ENCODE results near the gene FAM193A. TPM values are rescaled to one million over a fixed set of nuclear protein-coding genes. Genes with fewer than 3 reads are reported as not detected.

The FAM193A gene
- 28.0 and 38.8 TPM in 2 replicates for total RNA-seq (2014; rRNA removed; shearing (Covaris generic); ENCODE audit: low replicate concordance)

GRCh38 chr4:2536193-2537010 lies at the start of gene FAM193A:
TSS of gene FAM193A (plus strand) at chr4:2536647. CDS start at chr4:2536916, 269 bp downstream.
- H2AFZ ChIP-seq (ENCODE audit: low read length): peak within 1 kb of the TSS; percentile 94
- peak within 1 kb of the TSS; percentile 99 for H3K4me3 ChIP-seq (ENCODE audit: low read length)
- peaks cover 17% of the 10 kb centered on the region for H4K20me1 ChIP-seq (ENCODE audit: insufficient read depth, low read depth, low read length)
- no peaks in the 10 kb centered on the region for H3K9me3 ChIP-seq (ENCODE audit: low read length)
- H3K9ac ChIP-seq (ENCODE audit: low read length): peak within 1 kb of the TSS; percentile 99
- peak within 1 kb of the TSS; percentile 91 for H3K4me2 ChIP-seq (ENCODE audit: low read depth, low read length, poor library complexity, severe bottlenecking)
- H3K79me2 ChIP-seq (ENCODE audit: low read length): peaks cover 45% of the 10 kb centered on the region
- peaks cover 20% of the 10 kb centered on the region for H3K4me1 ChIP-seq (ENCODE audit: low read length)
- peak within 1 kb of the TSS; percentile 80 for H3K27ac ChIP-seq (ENCODE audit: low read length)
- H3K9me2 ChIP-seq (replicated peaks; ENCODE audit: insufficient read depth, low read length): no peaks in the 10 kb centered on the region
- H3K36me3 ChIP-seq (ENCODE audit: insufficient read depth, low read length): no peaks in the 10 kb centered on the region
- DNase-seq: peak; percentile 100
- H3K27me3 ChIP-seq (ENCODE audit: low read length): no peaks in the 10 kb centered on the region

DNA sequence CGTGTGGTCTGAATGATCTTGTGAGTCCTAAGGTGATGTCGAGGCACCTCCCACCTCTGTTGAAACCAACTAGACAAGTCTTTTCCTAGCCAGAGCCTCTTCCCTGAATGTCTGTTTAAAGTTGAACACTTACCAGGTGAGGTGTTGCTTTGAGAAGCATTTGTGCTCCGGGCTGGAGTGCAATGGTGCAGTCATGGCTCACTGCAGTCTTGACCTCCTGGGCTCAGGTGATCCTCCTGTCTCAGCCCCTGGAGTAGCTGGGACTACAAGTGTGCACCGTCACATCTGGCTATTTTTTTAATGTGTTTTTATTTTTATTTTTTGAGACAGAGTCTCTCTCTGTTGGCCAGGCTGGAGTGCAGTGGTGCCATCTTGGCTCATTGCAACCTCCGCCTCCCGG lies 49.5 kb upstream of the FAM193A start:
- Histone ChIP-seq H2AFZ (ENCODE audit: low read length) (no peak overlapping the region), H3K36me3 (ENCODE audit: insufficient read depth, low read length) (peaks cover 22% of the 10 kb centered on the region; the same call in 1 of the 2 replicates), H3K27me3 (ENCODE audit: low read length) (no peaks in the 10 kb centered on the region), H3K79me2 (ENCODE audit: low read length) (peaks cover 95% of the 10 kb centered on the region), H3K4me1 (ENCODE audit: low read length) (peaks cover 38% of the 10 kb centered on the region), H3K9me2 (replicated peaks; ENCODE audit: insufficient read depth, low read length) (no peaks in the 10 kb centered on the region), H3K9me3 (ENCODE audit: low read length) (no peaks in the 10 kb centered on the region), H3K4me2 (ENCODE audit: low read depth, low read length, poor library complexity, severe bottlenecking) (no peak overlapping the region), H3K4me3 (ENCODE audit: low read length) (no peak overlapping the region), H4K20me1 (ENCODE audit: insufficient read depth, low read depth, low read length) (peaks cover 84% of the 10 kb centered on the region), H3K27ac (ENCODE audit: low read length) (no peak overlapping the region), H3K9ac (ENCODE audit: low read length) (no peak overlapping the region)
- DNase-seq: no peak

DNA sequence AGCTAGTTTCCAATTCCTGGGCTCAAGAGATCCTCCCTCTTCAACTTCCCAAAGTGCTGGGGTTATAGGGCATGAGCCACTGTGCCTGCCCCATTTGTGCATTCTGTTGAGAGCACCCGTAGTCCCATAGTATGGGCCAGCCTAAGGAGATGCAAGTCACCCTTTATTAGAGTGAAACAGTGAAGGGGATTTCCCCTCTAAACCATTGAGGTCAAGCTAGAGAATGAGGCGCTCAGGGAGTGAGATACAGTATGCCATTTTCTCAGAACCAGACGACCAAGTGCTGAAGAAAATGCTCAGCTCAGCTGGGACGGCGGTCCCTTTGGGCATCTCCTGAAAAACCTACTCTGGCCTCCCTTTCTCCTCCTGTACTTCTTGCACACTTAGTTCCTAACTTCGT lies 48.8 kb upstream of the FAM193A start:
- H3K27ac ChIP-seq (ENCODE audit: low read length): no peak overlapping the region
- H3K9me2 ChIP-seq (replicated peaks; ENCODE audit: insufficient read depth, low read length): no peaks in the 10 kb centered on the region
- no peak for DNase-seq
- H3K9me3 ChIP-seq (ENCODE audit: low read length): no peaks in the 10 kb centered on the region
- H3K9ac ChIP-seq (ENCODE audit: low read length): no peak overlapping the region
- no peak overlapping the region for H3K4me3 ChIP-seq (ENCODE audit: low read length)
- H3K79me2 ChIP-seq (ENCODE audit: low read length): peaks cover 95% of the 10 kb centered on the region
- H3K27me3 ChIP-seq (ENCODE audit: low read length): no peaks in the 10 kb centered on the region
- no peak overlapping the region for H3K4me2 ChIP-seq (ENCODE audit: low read depth, low read length, poor library complexity, severe bottlenecking)
- H3K4me1 ChIP-seq (ENCODE audit: low read length): peaks cover 32% of the 10 kb centered on the region
- peaks cover 29% of the 10 kb centered on the region; the same call in 1 of the 2 replicates for H3K36me3 ChIP-seq (ENCODE audit: insufficient read depth, low read length)
- no peak overlapping the region for H2AFZ ChIP-seq (ENCODE audit: low read length)
- H4K20me1 ChIP-seq (ENCODE audit: insufficient read depth, low read depth, low read length): peaks cover 84% of the 10 kb centered on the region

DNA sequence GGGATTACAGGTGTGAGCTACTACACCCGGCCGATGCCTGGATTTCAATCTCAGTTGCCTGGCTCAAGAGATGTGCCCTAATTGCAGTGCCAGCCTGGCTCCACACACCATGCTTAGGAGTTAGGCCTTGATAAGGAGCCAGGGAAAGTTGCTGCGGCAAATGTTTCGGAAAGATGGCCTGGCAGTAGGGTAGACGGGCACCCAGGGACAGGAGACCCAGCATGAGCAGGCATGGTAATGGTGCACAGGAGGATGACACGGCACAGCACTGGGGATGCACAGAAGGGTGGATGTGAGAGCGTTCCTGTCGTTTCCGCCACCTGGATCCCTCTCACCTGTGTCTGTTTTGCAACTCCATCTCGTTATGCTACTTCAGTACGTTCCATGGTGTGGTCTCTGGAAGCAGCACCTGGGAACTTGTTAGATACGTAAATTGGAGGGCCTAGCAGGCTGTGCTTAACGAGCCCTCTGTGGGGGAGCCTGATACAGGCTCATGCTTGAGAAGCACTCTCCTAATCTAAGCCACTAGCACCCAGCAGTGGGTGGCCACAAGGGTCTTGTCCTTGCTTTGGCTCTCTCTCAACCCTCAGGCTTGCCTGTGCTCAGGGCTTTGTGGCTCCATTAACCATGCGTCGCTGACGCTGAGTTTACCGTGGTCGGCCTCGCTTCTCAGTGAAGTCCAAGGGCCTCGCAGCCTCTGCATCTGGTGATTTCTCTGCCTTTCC lies 47.2 kb upstream of the FAM193A start:
- Histone ChIP-seq H3K9me3 (ENCODE audit: low read length) (no peaks in the 10 kb centered on the region), H3K4me1 (ENCODE audit: low read length) (peaks cover 17% of the 10 kb centered on the region), H4K20me1 (ENCODE audit: insufficient read depth, low read depth, low read length) (peaks cover 79% of the 10 kb centered on the region), H3K36me3 (ENCODE audit: insufficient read depth, low read length) (peaks cover 37% of the 10 kb centered on the region; the same call in 1 of the 2 replicates), H3K79me2 (ENCODE audit: low read length) (peaks cover 93% of the 10 kb centered on the region), H3K27ac (ENCODE audit: low read length) (no peak overlapping the region), H2AFZ (ENCODE audit: low read length) (no peak overlapping the region), H3K9ac (ENCODE audit: low read length) (no peak overlapping the region), H3K4me2 (ENCODE audit: low read depth, low read length, poor library complexity, severe bottlenecking) (no peak overlapping the region), H3K4me3 (ENCODE audit: low read length) (no peak overlapping the region), H3K9me2 (replicated peaks; ENCODE audit: insufficient read depth, low read length) (no peaks in the 10 kb centered on the region), H3K27me3 (ENCODE audit: low read length) (no peaks in the 10 kb centered on the region)
- DNase-seq: no peak

- H3K4me3 ChIP-seq (ENCODE audit: low read length): no peak overlapping the region
- H3K9me3 ChIP-seq (ENCODE audit: low read length): no peaks in the 10 kb centered on the region
- H3K36me3 ChIP-seq (ENCODE audit: insufficient read depth, low read length): peaks cover 41% of the 10 kb centered on the region
- no peak overlapping the region for H3K27ac ChIP-seq (ENCODE audit: low read length)
- H3K27me3 ChIP-seq (ENCODE audit: low read length): no peaks in the 10 kb centered on the region
- peaks cover 92% of the 10 kb centered on the region for H3K79me2 ChIP-seq (ENCODE audit: low read length)
- no peak for DNase-seq
- H3K4me1 ChIP-seq (ENCODE audit: low read length): peaks cover 10% of the 10 kb centered on the region
- H4K20me1 ChIP-seq (ENCODE audit: insufficient read depth, low read depth, low read length): peaks cover 75% of the 10 kb centered on the region
- H3K9ac ChIP-seq (ENCODE audit: low read length): no peak overlapping the region
- no peak overlapping the region for H3K4me2 ChIP-seq (ENCODE audit: low read depth, low read length, poor library complexity, severe bottlenecking)
- H3K9me2 ChIP-seq (replicated peaks; ENCODE audit: insufficient read depth, low read length): no peaks in the 10 kb centered on the region
- no peak overlapping the region for H2AFZ ChIP-seq (ENCODE audit: low read length)
Measured at GRCh38 chr4:2489841-2490552, 46.5 kb upstream of the FAM193A start.

- H3K4me3 ChIP-seq (ENCODE audit: low read length): no peak overlapping the region
- no peak overlapping the region for H3K4me2 ChIP-seq (ENCODE audit: low read depth, low read length, poor library complexity, severe bottlenecking)
- no peak overlapping the region for H3K9ac ChIP-seq (ENCODE audit: low read length)
- peaks cover 89% of the 10 kb centered on the region for H3K79me2 ChIP-seq (ENCODE audit: low read length)
- peaks cover 63% of the 10 kb centered on the region for H3K36me3 ChIP-seq (ENCODE audit: insufficient read depth, low read length)
- H3K27me3 ChIP-seq (ENCODE audit: low read length): no peaks in the 10 kb centered on the region
- peaks cover 28% of the 10 kb centered on the region for H3K4me1 ChIP-seq (ENCODE audit: low read length)
- no peak for DNase-seq
- H3K9me3 ChIP-seq (ENCODE audit: low read length): no peaks in the 10 kb centered on the region
- H4K20me1 ChIP-seq (ENCODE audit: insufficient read depth, low read depth, low read length): peaks cover 61% of the 10 kb centered on the region
- H3K27ac ChIP-seq (ENCODE audit: low read length): no peak overlapping the region
- H3K9me2 ChIP-seq (replicated peaks; ENCODE audit: insufficient read depth, low read length): no peaks in the 10 kb centered on the region
- H2AFZ ChIP-seq (ENCODE audit: low read length): no peak overlapping the region
Measured at GRCh38 chr4:2492970-2493369, 43.5 kb upstream of the FAM193A start.

DNA sequence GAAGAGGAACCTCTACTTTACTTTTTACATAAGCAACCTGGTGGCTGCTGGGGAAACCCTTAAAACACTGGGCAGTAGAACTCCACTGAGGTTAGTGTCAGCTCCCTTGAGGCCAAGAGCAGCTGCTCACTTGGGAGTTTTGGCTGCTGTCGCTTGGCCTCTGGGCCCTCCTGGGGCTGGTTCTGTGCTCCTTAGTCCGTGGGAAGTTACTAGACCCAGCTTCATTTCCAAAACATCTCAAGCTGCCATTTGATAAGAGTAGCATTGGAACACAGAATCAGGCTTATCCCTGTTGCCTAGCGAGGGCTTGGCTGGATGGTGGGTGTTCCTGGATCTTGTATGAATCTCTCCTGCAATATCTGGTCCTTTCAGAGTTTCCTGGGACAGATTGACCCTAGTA lies 41.5 kb upstream of the FAM193A start:
- H3K4me3 ChIP-seq (ENCODE audit: low read length): no peak overlapping the region
- DNase-seq: no peak
- H3K9me3 ChIP-seq (ENCODE audit: low read length): no peaks in the 10 kb centered on the region
- H3K9ac ChIP-seq (ENCODE audit: low read length): no peak overlapping the region
- H3K4me2 ChIP-seq (ENCODE audit: low read depth, low read length, poor library complexity, severe bottlenecking): no peak overlapping the region
- H3K9me2 ChIP-seq (replicated peaks; ENCODE audit: insufficient read depth, low read length): no peaks in the 10 kb centered on the region
- H3K27me3 ChIP-seq (ENCODE audit: low read length): no peaks in the 10 kb centered on the region
- peaks cover 77% of the 10 kb centered on the region for H3K79me2 ChIP-seq (ENCODE audit: low read length)
- peaks cover 47% of the 10 kb centered on the region for H4K20me1 ChIP-seq (ENCODE audit: insufficient read depth, low read depth, low read length)
- H3K36me3 ChIP-seq (ENCODE audit: insufficient read depth, low read length): peaks cover 60% of the 10 kb centered on the region
- H3K27ac ChIP-seq (ENCODE audit: low read length): no peak overlapping the region
- H2AFZ ChIP-seq (ENCODE audit: low read length): no peak overlapping the region
- H3K4me1 ChIP-seq (ENCODE audit: low read length): peaks cover 29% of the 10 kb centered on the region

DNA sequence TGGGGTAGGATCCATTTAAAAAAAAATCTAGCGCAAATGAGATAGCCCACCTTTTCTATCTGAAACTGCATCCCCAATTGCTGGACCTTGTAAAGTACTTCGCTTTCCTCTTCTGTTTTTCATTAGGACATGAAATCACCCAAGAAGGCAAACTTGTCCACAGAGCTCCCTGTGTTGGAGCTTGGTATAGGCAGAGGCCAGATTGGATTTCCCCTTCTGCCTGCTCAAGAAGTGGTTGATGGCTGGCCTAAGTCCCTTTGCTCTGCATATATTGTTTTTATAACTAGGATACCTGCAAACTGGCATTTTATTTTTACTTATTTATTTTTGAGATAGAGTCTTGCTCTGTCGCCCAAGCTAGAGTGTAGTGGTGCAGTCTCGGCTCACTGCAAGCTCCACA lies 39.1 kb upstream of the FAM193A start:
- no peak overlapping the region for H3K4me2 ChIP-seq (ENCODE audit: low read depth, low read length, poor library complexity, severe bottlenecking)
- no peaks in the 10 kb centered on the region for H3K9me3 ChIP-seq (ENCODE audit: low read length)
- peaks cover 29% of the 10 kb centered on the region for H3K4me1 ChIP-seq (ENCODE audit: low read length)
- H3K27ac ChIP-seq (ENCODE audit: low read length): peak overlapping the region; percentile 52
- H4K20me1 ChIP-seq (ENCODE audit: insufficient read depth, low read depth, low read length): peaks cover 46% of the 10 kb centered on the region
- no peak overlapping the region for H3K9ac ChIP-seq (ENCODE audit: low read length)
- no peaks in the 10 kb centered on the region for H3K9me2 ChIP-seq (replicated peaks; ENCODE audit: insufficient read depth, low read length)
- H3K4me3 ChIP-seq (ENCODE audit: low read length): no peak overlapping the region
- no peak overlapping the region for H2AFZ ChIP-seq (ENCODE audit: low read length)
- H3K36me3 ChIP-seq (ENCODE audit: insufficient read depth, low read length): peaks cover 67% of the 10 kb centered on the region
- H3K27me3 ChIP-seq (ENCODE audit: low read length): no peaks in the 10 kb centered on the region
- peaks cover 80% of the 10 kb centered on the region for H3K79me2 ChIP-seq (ENCODE audit: low read length)
- DNase-seq: peak; percentile 47
